Frontal cortex (tissue), 4 donors: Measurements from ENCODE around the gene INSM2. TPM values are rescaled to one million over a fixed set of nuclear protein-coding genes. Genes with fewer than 3 reads are reported as not detected.

Source experiments
- DNase-seq, 2 donors: peaks; one replicate each; pipeline ENCODE4 v3.0.0; 2012; ENCODE audit warnings: low spot score in 2 of 2
- FAIRE-seq: peaks from 2 replicates; lab custom pipeline; 2012; peaks lifted over from hg19 to GRCh38; lab: Jason Lieb, UNC
- total RNA-seq: library from RNA; depleted of rRNA; stranded (reverse); fragments of >200 nt; gene quantifications from one replicate; pipeline ENCODE4 v1.2.3, GENCODE V29; 2014
- donor health status: control.
- donor health status: control.
- donor health status: control.

The INSM2 gene
- total RNA-seq, 1 donor from 2014 or later: not detected

DNA sequence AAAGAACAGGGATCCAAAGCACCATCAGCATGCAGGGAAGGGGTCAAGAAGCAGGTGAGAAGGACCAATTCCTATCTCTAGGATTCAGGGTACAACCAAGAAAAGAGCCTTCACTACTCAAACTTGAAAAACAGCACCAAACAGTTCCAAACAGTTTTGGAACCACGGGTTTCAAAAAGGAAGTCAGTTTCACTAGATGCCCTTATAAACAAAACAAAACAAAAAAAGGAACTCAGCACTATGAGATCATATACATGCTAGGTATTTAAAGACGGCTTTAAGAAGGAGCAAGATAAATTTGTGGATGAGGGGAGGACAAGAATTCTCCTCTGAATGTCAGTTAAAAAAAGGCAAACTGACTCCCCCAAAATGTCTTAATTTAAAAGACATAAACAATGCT, 6.0 kb downstream of the INSM2 start:
- DNase-seq (no peak), FAIRE-seq (no peak)

DNA sequence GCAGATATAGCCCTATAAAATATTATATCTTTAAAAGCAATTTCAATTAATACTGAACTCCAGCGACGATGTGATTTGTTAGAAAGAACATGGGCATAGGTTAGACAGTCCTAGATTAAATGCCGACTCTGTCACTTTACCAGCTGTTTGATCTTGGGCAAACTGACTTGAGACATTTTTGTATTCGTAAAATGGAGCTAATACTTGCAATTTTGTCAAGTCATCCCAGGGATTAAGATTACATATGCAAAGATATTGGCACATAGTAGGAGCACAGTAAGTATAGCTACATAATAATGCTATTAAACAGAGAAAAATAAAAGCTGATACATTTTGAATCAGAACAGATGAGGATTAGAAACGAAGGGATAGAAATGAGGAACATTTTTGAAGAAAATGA, 9.0 kb downstream of the INSM2 start:
- DNase-seq (no peak), FAIRE-seq (no peak)

DNA sequence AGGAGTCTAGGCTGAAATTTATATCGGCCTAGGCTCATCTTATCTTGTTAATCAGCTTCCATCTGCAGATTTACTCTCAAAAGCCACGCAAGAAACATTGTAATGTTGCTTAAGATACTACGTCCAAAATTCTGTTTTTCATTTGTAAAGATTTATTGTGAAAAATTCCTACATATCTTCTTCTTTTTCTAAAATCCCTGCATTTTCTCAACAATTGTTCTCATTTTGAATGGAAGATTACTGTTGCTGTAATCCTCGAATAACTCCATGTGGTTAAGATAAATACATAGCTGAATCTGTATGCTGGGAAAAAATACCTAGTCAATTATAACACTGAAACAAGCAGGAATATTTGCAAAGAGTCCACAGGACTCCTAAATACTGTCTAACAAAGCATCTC, 15.6 kb downstream of the INSM2 start:
- FAIRE-seq: no peak
- no peak for DNase-seq

DNA sequence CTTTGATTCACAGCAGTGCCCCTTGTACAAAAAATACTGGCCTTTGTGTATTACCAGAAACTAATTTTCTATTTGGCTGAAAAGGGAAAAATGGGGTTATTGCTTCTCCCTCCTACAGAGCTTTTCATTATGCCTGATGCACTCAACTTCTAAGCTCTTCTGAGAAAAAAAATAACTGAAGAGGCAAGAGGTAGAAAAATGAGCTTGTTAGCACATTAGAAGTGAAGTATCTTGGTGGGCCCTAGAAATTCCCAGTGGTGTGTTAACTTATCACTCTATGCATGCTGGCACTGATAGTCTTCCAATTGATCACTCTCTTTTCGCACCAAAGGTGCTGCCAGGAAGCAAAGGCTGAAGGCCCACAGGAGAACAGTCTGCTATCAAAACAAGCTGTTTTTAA, 17.1 kb downstream of the INSM2 start:
- FAIRE-seq (no peak), DNase-seq (no peak)

DNA sequence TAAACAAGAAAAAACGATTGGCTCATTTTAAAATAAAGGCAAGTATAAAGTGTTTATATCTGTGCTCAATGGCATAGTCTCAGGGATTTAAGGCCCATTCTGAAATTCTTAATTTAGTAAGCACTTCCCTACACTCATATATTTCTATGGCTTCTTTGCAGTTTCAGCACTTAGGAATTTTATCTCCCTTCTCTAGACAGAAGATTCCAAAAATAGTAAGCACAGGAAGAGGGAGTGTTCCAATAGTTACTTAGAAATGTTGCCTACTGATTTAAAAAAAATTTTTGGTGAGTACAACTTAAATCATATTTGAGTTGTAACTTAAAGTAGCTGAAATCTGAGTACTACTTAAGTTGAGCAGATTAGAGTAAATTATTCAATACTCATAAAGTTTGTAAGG, 19.8 kb downstream of the INSM2 start:
- FAIRE-seq (no peak), DNase-seq (no peak)

DNA sequence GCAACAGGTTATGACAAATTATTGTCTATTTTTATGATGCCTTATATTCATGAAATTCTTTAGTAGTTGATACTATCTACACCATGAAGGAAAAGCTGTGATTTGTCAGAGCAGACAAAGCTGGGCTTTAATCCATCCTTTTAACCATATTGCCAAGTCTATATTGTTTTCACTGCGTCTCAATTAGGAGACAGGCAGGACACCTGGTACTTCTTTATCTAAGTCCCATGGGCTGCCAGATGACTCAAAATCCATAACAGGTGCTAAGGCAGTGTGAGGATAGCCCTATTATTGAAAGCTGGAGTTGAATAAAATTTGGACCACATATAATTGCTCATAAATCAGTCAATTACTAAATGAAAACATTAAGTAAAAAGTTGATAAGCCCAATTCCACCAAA, 22.6 kb downstream of the INSM2 start:
- DNase-seq (no peak), FAIRE-seq (no peak)

DNA sequence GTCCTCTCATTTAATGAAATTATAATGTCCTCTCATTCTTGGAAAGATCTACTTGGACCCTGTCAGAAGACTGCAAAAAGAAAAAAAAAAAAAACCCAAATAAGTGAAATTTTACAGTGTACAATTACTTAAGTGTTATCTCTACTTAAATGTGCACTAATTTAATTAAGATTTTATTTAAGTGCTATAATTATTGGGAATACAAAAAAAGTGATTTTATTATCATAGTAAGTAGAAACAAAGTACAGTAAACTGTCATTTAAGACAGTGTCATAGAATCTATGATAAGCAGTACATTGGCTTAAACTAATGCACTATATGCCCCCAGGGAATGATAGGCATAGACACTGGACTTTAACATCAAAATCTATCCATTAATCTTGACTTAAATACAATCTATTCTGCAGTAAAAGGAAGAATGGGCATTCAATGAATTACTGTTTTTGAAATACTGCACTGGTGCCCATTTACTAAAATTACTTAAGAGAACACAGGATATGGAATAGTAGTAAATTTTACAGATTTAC, 23.3 kb downstream of the INSM2 start:
- DNase-seq: no peak
- peak; percentile 39 for FAIRE-seq

DNA sequence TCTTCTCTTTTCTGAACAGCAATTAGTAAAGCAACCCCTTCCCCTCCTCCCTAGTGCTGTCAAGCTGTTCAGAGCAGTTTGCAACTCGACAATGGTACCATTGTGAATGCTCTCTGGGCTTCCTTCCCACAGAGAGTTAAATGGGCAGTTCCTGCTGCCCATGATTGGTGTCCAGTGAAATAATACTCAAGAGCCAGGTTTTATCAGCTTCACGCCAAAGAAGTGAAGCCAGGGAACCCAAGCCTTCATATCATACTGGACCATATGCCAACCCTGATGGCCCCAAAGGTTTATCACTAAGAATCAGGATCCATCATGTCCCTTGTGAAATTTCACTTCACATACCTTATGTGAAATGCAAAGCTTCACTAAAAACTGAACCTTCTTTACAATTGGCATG, 24.7 kb downstream of the INSM2 start:
- FAIRE-seq (no peak), DNase-seq (no peak)

DNA sequence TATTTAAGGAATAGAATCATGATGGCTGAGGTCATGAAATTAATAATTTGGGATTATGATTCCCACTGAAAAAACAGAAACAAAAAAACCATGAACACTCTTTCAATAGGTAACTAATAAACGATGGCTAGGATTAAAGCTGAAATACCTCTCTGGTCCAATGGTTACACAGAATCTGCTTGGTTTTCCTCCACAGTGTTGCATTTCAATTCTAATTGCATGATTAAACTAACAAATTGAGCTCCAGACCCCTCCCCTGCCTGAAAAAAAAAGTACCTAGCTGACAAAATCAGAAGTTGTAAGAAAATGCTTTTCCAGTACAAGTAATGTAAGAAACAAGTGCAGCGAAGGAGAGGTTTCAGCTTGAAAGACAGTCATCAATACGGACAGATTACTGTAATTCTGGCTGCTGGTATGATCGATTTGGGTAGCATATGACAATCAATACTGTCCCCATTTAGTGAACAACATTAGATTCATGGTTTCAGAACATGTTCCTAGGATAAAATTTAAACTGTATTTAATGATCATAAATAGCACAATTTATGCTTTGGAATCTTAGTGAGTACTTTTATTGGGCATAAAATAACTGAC, 32.0 kb downstream of the INSM2 start:
- no peak for FAIRE-seq
- DNase-seq: no peak

DNA sequence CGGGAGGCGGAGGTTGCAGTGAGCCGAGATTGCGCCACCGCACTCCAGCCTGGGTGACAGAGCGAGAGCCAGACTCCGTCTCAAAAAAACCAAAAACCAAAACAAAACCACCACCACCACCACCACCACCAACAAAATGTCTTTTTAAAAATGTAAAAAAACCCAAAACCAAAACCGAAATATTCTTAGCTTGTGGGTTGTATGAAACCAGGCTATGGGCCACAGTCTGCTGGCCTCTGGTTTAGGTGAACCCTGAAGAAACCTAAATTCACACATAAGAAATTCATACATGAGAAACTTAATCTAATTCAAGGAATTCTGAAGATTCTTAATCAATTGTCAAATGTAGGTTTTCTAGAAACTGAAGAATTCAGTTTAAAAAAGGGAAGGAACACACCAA, 37.6 kb downstream of the INSM2 start:
- DNase-seq (no peak), FAIRE-seq (no peak)

DNA sequence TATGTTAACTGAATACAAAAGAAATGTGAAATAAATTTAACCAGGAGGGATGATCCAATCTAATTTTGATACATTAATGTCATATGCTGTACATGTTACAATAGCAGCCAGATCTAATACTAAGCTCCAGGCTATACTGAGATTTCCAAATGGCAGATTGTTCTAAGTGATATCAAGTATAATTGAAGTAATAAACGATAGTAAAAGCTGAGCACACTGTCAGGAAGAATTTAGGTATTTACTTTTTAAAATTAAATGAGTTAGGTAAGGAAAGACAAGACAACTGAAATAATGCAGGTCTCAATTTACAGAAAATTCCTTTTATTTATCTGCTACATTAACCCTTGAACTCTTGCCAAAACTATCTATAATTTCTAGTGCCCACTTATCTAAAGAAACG, 39.9 kb downstream of the INSM2 start:
- FAIRE-seq: no peak
- DNase-seq: no peak

DNA sequence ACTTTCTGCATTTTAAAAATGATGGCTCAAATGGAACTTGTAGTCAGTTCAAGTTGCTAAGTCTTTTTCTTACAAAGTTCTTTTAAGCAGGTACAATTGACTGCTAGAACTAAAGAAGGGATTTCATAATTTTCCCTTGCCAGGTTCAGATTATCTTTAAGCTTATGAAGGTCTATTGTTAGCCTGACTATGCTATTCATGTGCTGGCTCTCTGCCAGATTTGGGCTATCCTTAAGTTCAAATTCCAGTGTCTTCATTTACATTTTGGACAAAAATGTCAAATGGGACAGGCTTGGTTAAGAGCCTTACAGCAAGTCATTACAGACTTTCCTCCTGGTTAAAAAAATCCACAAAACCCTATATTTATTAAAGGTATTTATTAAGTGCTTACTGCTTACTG, 42.3 kb downstream of the INSM2 start:
- FAIRE-seq (no peak), DNase-seq (no peak)

DNA sequence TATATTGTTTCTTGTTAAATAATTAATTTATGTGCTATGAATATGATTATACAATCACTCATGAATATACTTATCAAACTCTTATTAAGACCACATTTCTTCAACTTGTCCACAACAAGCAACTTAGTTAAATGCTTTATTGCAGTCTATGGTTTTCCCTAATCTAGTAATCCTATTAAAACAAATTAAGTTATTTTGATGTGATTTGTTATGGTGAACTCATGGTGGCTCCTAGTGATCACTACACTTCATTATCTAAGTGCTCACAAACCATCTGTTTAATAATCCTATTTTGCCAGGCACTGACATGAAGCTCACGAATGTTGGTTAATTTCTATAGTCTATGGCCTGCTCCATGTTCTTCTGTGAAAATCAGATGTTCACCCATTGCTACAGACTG, 42.9 kb downstream of the INSM2 start:
- no peak for DNase-seq
- no peak for FAIRE-seq

DNA sequence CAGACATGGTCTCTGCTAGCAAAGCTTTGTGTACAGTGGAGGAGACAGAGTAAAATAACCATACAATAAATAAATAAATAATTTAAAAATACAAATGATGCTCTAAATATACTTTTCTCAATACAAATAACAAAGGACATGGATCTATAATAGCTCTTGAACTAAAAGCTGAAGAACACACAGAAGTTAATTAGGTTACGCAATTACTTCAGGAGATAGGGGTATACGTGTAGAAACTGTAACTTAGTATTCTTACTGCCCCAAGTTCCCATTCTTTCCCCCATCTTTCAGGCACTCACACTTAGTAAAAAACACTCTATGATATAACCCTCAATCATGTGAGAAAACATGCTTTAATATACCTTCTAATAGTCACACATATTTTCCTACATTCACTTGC, 44.2 kb downstream of the INSM2 start:
- DNase-seq: no peak
- FAIRE-seq: no peak

DNA sequence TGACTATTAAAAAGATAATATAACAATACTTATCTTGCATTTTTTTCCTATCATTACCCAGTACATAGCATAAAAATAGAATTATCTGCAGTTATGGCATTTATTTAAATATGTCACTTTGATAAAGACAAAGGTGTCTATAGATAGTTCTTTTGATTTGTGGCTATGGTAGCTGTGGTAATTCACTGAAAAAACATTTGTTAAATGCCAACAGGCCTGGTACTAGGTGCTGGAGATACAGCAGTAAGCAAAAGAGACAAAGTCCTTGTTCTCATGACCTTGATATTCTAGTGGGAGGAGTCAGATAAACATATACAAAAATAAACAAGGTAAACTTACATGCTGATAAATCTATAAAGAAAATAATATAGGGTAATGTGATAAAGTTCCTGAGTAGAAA, 44.7 kb downstream of the INSM2 start:
- FAIRE-seq: no peak

More for the DNA sequence above, 44.7 kb downstream of the INSM2 start:
- no peak for DNase-seq

Other genes starting within 250 kb of the INSM2 start
- gene PSMA6, start 241.8 kb upstream of the INSM2 start, total RNA-seq: 218 TPM
- 46.5 TPM for gene NFKBIA, start 129.4 kb upstream of the INSM2 start, total RNA-seq